Naive B cell (primary cell): Measurements from ENCODE around the gene AP4S1. TPM values are rescaled to one million over a fixed set of nuclear protein-coding genes. Genes with fewer than 3 reads are reported as not detected.
"Not testable (repeated sequence)": the region's sequence is repeated elsewhere in the genome, so short reads cannot be mapped to it uniquely, and the experiment has no call there.

Experiments used
- ATAC-seq, 2 donors: fragments of 150-1000 bp; cut with Tn5 transposase; 2 replicates each; pipeline ENCODE4 v1.10.0; 2021; ENCODE audit warnings: low read depth in 2 of 2, mild to moderate bottlenecking in 2 of 2, moderate library complexity in 2 of 2
- DNase-seq: peaks from one replicate; pipeline ENCODE4 v3.0.0; 2022
- H3K27ac Mint-ChIP-seq, 6 donors: one replicate each; pipeline ENCODE4 v1.8.0; 2020 to 2022; ENCODE audit warnings: mild to moderate bottlenecking in 6 of 6, mixed read lengths in 6 of 6, moderate library complexity in 5 of 6, inconsistent platforms in 2 of 6
- H3K27me3 Mint-ChIP-seq, 3 donors: one replicate each; pipeline ENCODE4 v1.8.0; 2021 to 2022; ENCODE audit warnings: mixed read lengths in 3 of 3, mild to moderate bottlenecking in 1 of 3
- H3K36me3 Mint-ChIP-seq, 2 donors: one replicate each; pipeline ENCODE4 v1.8.0; 2020 to 2022; ENCODE audit warnings: mixed read lengths in 2 of 2, inconsistent platforms in 1 of 2, mild to moderate bottlenecking in 1 of 2
- H3K4me1 Mint-ChIP-seq, 3 donors: one replicate each; pipeline ENCODE4 v1.8.0; 2020 to 2022; ENCODE audit warnings: mixed read lengths in 3 of 3, inconsistent platforms in 1 of 3, mild to moderate bottlenecking in 1 of 3, moderate library complexity in 1 of 3
- H3K4me3 Mint-ChIP-seq, 8 donors: one replicate each; pipeline ENCODE4 v1.8.0; 2020 to 2022; ENCODE audit warnings: mild to moderate bottlenecking in 8 of 8, mixed read lengths in 8 of 8, moderate library complexity in 8 of 8, inconsistent platforms in 2 of 8
- H3K9me3 Mint-ChIP-seq, 7 donors: one replicate each; pipeline ENCODE4 v1.8.0; 2020 to 2022; ENCODE audit warnings: mixed read lengths in 7 of 7, mild to moderate bottlenecking in 5 of 7, inconsistent platforms in 2 of 7, moderate library complexity in 1 of 7
- polyA plus RNA-seq, 6 donors: library from polyadenylated mRNA; unstranded; fragments of 300-500 nt; fragmentation: Illumina TruSeq; gene quantifications; one replicate each; pipeline ENCODE4 v1.2.3, GENCODE V29; 2021; ENCODE audit warnings: low read depth in 6 of 6

Gene AP4S1
- polyA plus RNA-seq, 6 donors from 2014 or later = 6.2 to 13.5 (median 8.7) TPM

DNA sequence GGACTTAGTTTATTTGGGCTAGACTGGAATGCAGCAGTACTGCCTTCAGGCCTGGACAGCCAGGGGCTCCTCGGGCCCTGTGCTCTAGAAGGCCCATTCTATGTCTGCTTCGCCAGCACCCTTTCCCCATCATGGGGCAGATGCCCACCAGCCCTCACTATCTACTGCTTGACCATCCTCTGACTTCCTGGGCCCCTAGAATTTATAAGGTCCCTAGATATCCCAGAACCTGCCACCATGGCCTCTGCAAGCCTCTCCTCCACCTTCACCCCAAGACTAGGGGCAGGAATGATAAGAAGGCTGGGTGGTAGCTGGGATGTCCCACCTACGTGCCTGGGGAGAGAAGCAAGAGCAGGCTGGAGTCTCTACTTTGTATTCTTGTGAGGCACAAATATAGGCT, 59.6 kb downstream of the AP4S1 start:
- no peak for DNase-seq
- Mint-ChIP-seq H3K9me3 (no peaks in the 10 kb centered on the region), H3K4me3 (peak overlapping the region in 1 of 8 donors; percentile 61), H3K27ac (peak overlapping the region in 4 of 6 donors; percentile 32 to 91 (median 56)), H3K36me3 (peaks cover 0 to 4% of the 10 kb centered on the region in 2 donors), H3K27me3 (no peaks in the 10 kb centered on the region), H3K4me1 (peaks cover 4 to 12% (median 9%) of the 10 kb centered on the region in 3 donors)
- ATAC-seq = no peak

DNA sequence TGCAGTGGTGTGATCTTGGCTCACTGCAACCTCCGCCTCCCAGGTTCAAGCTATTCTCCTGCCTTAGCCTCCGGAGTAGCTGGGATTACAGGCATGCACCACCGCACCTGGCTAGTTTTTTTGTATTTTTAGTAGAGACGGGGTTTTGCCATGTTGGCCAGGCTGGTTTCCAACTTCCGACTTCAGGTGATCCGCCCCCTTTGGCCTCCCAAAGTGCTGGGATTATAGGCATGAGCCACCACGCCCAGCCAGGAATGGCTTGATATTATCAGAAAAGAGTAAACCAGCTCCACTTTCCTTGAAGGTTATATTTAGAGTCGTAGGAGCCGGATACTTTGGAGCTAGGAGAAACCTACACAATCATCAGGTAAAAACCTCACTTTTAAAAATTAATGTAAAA, 61.0 kb downstream of the AP4S1 start:
- not testable (repeated sequence) for ATAC-seq, DNase-seq, H3K4me3 Mint-ChIP-seq, H3K9me3 Mint-ChIP-seq, H3K36me3 Mint-ChIP-seq, H3K27me3 Mint-ChIP-seq
- H3K4me1 Mint-ChIP-seq = peaks cover 4 to 12% (median 9%) of the 10 kb centered on the region in 3 donors
- H3K27ac Mint-ChIP-seq = peak overlapping the region in 1 of 6 donors; percentile 34

DNA sequence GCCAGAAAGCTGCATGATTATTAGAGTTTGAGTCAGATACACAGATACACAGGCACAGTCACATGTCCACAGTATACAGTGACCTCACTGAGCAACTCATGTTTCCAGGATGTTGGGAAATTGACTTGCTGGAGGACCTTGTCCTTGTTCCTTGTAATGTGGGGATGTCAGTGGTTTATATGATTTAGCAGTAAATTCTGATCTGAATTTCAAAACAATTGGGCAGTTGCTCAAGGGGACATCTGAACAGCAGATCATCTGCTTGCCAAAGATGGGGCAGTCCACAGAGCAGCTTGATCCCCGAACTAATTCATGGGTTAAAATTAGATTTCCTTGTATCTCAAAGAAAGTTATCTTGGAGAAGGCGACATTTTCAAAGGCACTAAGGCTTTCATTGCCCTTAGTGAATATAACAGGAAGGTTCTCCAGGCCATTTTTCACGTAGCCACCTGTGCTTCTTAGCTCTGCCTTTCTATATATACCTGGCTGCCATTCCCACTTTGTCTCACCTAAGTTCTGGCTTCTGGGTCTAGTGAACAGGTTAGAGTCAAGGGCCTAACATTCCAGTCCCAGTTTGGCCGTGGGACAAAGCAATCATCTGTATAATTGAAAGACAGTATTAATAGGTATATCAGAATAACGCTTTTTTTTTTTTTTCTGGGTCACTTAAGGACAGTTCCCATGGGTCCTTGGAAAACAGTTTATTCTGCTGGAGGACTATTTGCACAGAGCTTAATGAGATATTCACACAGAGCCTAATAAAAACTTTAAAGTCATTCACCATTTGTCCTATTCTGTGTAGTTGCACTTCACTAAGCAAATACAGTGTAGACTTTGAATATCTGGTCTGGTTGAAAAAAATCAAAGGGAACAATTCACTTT, 65.7 kb downstream of the AP4S1 start:
- Mint-ChIP-seq H3K36me3 (no peaks in the 10 kb centered on the region), H3K4me3 (no peak overlapping the region), H3K4me1 (no peaks in the 10 kb centered on the region), H3K9me3 (no peaks in the 10 kb centered on the region), H3K27me3 (no peaks in the 10 kb centered on the region), H3K27ac (peak overlapping the region in 2 of 6 donors; percentile 15)
- DNase-seq = no peak
- no peak for ATAC-seq

- ATAC-seq = no peak
- Mint-ChIP-seq H3K36me3 (no peaks in the 10 kb centered on the region), H3K27me3 (no peaks in the 10 kb centered on the region), H3K9me3 (no peaks in the 10 kb centered on the region), H3K4me3 (no peak overlapping the region), H3K27ac (peak overlapping the region in 1 of 6 donors; percentile 7), H3K4me1 (no peaks in the 10 kb centered on the region)
- DNase-seq = no peak
These were observed 66.8 kb downstream of the AP4S1 start for GRCh38 chr14:31092160-31092708.

GRCh38 chr14:31093884-31094839, 68.7 kb downstream of the AP4S1 start:
- H3K4me1 Mint-ChIP-seq, H3K27me3 Mint-ChIP-seq, H3K4me3 Mint-ChIP-seq, DNase-seq, H3K9me3 Mint-ChIP-seq, H3K36me3 Mint-ChIP-seq, ATAC-seq: not testable (repeated sequence)
- H3K27ac Mint-ChIP-seq = peak overlapping the region in 1 of 6 donors; percentile 72

DNA sequence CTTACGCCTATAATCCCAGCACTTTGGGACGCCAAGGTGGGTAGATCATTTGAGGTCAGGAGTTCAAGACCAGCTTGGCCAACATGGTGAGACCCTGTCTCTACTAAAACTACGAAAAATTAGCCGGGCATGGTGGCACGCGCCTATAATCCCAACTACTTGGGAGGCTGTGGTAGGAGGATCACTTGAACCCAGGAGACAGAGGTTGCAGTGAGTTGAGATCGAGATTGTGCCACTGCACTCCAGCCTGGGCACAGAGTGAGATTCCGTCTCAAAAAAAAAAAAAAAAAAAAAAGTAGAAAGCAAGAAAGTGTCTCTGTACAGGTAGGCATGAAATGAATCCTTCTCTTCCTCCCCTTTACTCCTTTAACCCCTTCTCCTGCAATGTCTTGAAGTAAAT, 70.4 kb downstream of the AP4S1 start:
- not testable (repeated sequence) for H3K27me3 Mint-ChIP-seq, DNase-seq, ATAC-seq, H3K4me1 Mint-ChIP-seq, H3K9me3 Mint-ChIP-seq, H3K4me3 Mint-ChIP-seq, H3K27ac Mint-ChIP-seq
- H3K36me3 Mint-ChIP-seq = peaks cover 10 to 13% of the 10 kb centered on the region in 2 donors

DNA sequence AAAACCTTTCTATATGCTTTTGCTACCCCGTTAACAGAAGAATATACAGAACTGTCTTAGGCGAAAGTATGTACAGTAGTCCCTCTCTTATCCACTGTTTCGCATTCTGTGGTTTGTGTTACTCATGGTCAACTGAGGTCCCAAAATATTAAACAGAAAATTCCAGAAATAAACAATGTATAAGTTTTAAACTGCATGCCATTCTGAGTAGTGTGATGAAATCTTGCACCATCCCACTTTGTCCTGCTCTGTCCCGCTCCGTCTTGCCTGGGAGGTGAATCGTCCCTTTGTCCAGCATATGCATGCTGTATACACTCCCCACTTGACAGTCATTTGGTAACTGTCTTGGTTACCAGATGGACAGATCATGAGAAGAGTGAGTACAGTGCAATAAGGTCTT, 70.8 kb downstream of the AP4S1 start:
- H3K36me3 Mint-ChIP-seq = peaks cover 10 to 16% of the 10 kb centered on the region in 2 donors
- no peaks in the 10 kb centered on the region for H3K9me3 Mint-ChIP-seq
- ATAC-seq (no peak), DNase-seq (no peak)
- peak overlapping the region in 1 of 6 donors; percentile 59 for H3K27ac Mint-ChIP-seq
- H3K4me1 Mint-ChIP-seq = no peaks in the 10 kb centered on the region
- no peak overlapping the region for H3K4me3 Mint-ChIP-seq
- no peaks in the 10 kb centered on the region for H3K27me3 Mint-ChIP-seq

GRCh38 chr14:31097081-31097480, 71.6 kb downstream of the AP4S1 start:
- H3K27me3 Mint-ChIP-seq = no peaks in the 10 kb centered on the region
- H3K4me3 Mint-ChIP-seq = no peak overlapping the region
- H3K27ac Mint-ChIP-seq = peak overlapping the region in 1 of 6 donors; percentile 57
- no peaks in the 10 kb centered on the region for H3K9me3 Mint-ChIP-seq
- no peak for DNase-seq
- no peaks in the 10 kb centered on the region for H3K4me1 Mint-ChIP-seq
- peaks cover 10 to 16% of the 10 kb centered on the region in 2 donors for H3K36me3 Mint-ChIP-seq
- ATAC-seq = no peak

GRCh38 chr14:31106768-31107167, 81.3 kb downstream of the AP4S1 start:
- H3K27ac Mint-ChIP-seq = no peak overlapping the region
- no peaks in the 10 kb centered on the region for H3K4me1 Mint-ChIP-seq
- H3K27me3 Mint-ChIP-seq = no peaks in the 10 kb centered on the region
- no peak overlapping the region for H3K4me3 Mint-ChIP-seq
- H3K9me3 Mint-ChIP-seq = no peaks in the 10 kb centered on the region
- DNase-seq = no peak
- ATAC-seq = no peak
- peaks cover 15 to 28% of the 10 kb centered on the region in 2 donors for H3K36me3 Mint-ChIP-seq

GRCh38 chr14:31109257-31109656, 83.8 kb downstream of the AP4S1 start:
- Mint-ChIP-seq H3K27ac (peak overlapping the region in 3 of 6 donors; percentile 28 to 76 (median 63)), H3K36me3 (peaks cover 6 to 20% of the 10 kb centered on the region in 2 donors), H3K27me3 (no peaks in the 10 kb centered on the region), H3K4me3 (no peak overlapping the region), H3K9me3 (no peaks in the 10 kb centered on the region), H3K4me1 (no peaks in the 10 kb centered on the region)
- no peak for DNase-seq
- ATAC-seq = no peak

- DNase-seq = no peak
- no peaks in the 10 kb centered on the region for H3K4me1 Mint-ChIP-seq
- ATAC-seq = no peak
- no peaks in the 10 kb centered on the region for H3K9me3 Mint-ChIP-seq
- peaks cover 0 to 18% of the 10 kb centered on the region in 2 donors for H3K36me3 Mint-ChIP-seq
- no peak overlapping the region for H3K4me3 Mint-ChIP-seq
- H3K27ac Mint-ChIP-seq = no peak overlapping the region
- no peaks in the 10 kb centered on the region for H3K27me3 Mint-ChIP-seq
These were observed 85.4 kb downstream of the AP4S1 start for GRCh38 chr14:31110872-31111271.

DNA sequence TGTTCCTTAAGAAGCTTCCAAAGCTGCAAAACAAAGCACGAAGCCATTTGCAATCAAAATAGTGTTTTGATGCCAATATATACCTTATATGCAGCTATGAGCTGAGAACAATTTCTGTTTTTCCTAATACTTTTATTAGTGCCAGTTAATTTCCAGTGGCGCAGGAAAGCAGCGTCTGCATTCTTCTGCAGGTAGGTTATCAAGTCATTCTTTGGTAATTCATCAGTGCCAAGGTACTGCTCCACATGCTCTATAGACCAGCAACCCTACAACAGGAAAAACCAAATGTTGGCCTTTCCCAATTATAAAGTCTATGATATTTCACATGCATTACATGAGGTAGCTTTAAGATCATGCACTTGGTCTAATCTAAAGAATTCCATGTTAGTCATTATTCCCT, 88.3 kb downstream of the AP4S1 start:
- H3K27ac Mint-ChIP-seq = peak overlapping the region in 1 of 6 donors; percentile 14

DNA sequence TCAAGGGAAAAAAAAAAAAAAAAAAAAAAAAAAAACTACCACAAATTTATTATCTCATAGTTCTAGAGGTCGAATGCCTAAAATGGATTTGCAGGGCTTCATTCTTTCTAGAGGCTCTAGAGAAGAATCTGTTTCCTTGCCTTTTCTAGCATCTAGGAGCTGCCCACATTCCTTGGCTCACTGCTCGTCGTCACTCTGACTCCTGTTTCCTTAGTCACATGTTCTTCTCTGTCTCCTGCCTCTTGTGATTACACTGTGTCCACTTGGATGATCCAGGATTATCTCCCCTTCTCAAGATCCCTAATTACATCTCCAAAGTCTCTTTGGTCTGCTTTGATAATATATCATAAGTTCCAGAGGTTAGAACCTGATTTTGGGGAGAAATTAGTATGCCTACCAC, 93.4 kb downstream of the AP4S1 start:
- no peak for ATAC-seq
- peak overlapping the region in 3 of 6 donors; percentile 39 to 91 (median 79) for H3K27ac Mint-ChIP-seq
- no peaks in the 10 kb centered on the region for H3K4me1 Mint-ChIP-seq
- H3K4me3 Mint-ChIP-seq = no peak overlapping the region
- peaks cover 23 to 28% of the 10 kb centered on the region in 2 donors for H3K36me3 Mint-ChIP-seq
- no peak for DNase-seq
- no peaks in the 10 kb centered on the region for H3K27me3 Mint-ChIP-seq
- no peaks in the 10 kb centered on the region for H3K9me3 Mint-ChIP-seq

More for the DNA sequence above, 88.3 kb downstream of the AP4S1 start:
- no peaks in the 10 kb centered on the region for H3K4me1 Mint-ChIP-seq
- H3K4me3 Mint-ChIP-seq = no peak overlapping the region
- DNase-seq (no peak), ATAC-seq (no peak)
- H3K9me3 Mint-ChIP-seq = no peaks in the 10 kb centered on the region
- peaks cover 2 to 14% of the 10 kb centered on the region in 2 donors for H3K36me3 Mint-ChIP-seq
- no peaks in the 10 kb centered on the region for H3K27me3 Mint-ChIP-seq
